ENCODE results near the gene SLC17A2.

SLC17A2 gene

GRCh38 chr6:25971187-25971821 lies 40.8 kb upstream of the SLC17A2 start:
- POLR2A ChIA-PET, result interaction anchor here (0.9 to 1.4 kb wide), 2 partner anchors 20 to 21 kb away, joined by 3 to 5 read pairs; no protein-coding TSS in a partner anchor
- CTCF ChIA-PET, result interaction anchor here (0.8 to 6.7 kb wide), 4 partner anchors 11 to 46 kb away, joined by 3 to 54 read pairs (median 4); a partner anchor contains a TSS
- H3K4me3 ChIP-seq (ENCODE audit: low read depth, low read length), result no peak overlapping the region
- TF ChIP-seq CTCF (IDR thresholded peaks at IDR 0.05; ENCODE audit: insufficient read depth, low read length, missing control alignments), result no peak
- DNase-seq (ENCODE audit: low read depth, low spot score), result peak; percentile 90

DNA sequence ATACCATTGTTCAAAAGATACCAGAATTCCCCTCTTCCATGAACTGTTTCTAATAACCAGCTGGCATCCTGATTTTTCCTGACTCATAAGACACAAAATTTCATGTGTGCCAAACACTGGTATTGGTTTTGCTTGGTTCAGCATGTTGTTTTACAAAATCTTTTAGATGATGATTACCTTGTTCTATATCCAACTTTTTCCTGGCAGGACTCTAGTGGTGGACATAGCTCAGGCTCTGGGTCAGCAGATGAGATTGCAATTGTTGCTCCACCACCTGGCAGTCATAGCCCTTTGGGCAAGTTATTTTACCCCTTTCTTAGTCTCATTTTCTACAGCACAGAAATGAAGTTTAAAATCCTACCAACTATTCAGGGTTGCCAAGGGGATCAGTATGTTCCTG lies 38.3 kb upstream of the SLC17A2 start:
- CTCF ChIA-PET, result interaction anchor here (6.7 kb wide), 1 partner anchor 24 kb away, joined by 54 read pairs; no protein-coding TSS in a partner anchor
- no peak for DNase-seq (ENCODE audit: low read depth, low spot score)
- H3K4me3 ChIP-seq (ENCODE audit: low read depth, low read length), result no peak overlapping the region
- TF ChIP-seq CTCF (IDR thresholded peaks at IDR 0.05; ENCODE audit: insufficient read depth, low read length, missing control alignments), result no peak
- POLR2A ChIA-PET, result no interaction called here

DNA sequence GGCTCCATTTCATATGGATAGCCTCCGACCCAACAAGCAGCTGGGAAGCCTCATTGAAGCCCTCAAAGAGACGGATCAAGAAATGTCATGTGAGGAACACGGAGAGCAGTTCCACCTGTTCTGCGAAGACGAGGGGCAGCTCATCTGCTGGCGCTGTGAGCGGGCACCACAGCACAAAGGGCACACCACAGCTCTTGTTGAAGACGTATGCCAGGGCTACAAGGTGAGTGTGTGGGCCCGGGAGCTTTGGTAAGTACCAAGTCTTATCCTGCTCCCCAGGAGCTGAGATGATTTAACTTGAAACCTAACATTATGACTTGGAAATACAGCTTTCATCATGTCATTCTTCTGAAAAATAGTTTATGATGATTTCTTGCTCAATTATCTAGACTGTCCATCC lies 36.2 kb upstream of the SLC17A2 start:
- H3K4me3 ChIP-seq (ENCODE audit: low read depth, low read length), result no peak overlapping the region
- DNase-seq (ENCODE audit: low read depth, low spot score), result no peak
- POLR2A ChIA-PET, result no interaction called here
- CTCF ChIA-PET, result interaction anchor here (1.3 to 6.7 kb wide), 4 partner anchors 10 to 179 kb away, joined by 3 to 54 read pairs (median 6); no protein-coding TSS in a partner anchor
- TF ChIP-seq CTCF (IDR thresholded peaks at IDR 0.05; ENCODE audit: insufficient read depth, low read length, missing control alignments), result no peak

- ChIA-PET POLR2A (no interaction called here), CTCF (interaction anchor here (2.9 to 6.7 kb wide), 2 partner anchors 28 to 37 kb away, joined by 10 to 54 read pairs; no protein-coding TSS in a partner anchor)
- no peak overlapping the region for H3K4me3 ChIP-seq (ENCODE audit: low read depth, low read length)
- no peak for TF ChIP-seq CTCF (IDR thresholded peaks at IDR 0.05; ENCODE audit: insufficient read depth, low read length, missing control alignments)
- no peak for DNase-seq (ENCODE audit: low read depth, low spot score)
Observed at GRCh38 chr6:25965058-25965457, 34.6 kb upstream of the SLC17A2 start.

GRCh38 chr6:25963426-25964123 lies 33.1 kb upstream of the SLC17A2 start:
- ChIA-PET CTCF (interaction anchor here (1.3 to 2.6 kb wide), 2 partner anchors 29 to 40 kb away, joined by 6 to 14 read pairs; no protein-coding TSS in a partner anchor), POLR2A (interaction anchor here (1.2 kb wide), 1 partner anchor 29 kb away, joined by 5 read pairs; no protein-coding TSS in a partner anchor)
- TF ChIP-seq CTCF (IDR thresholded peaks at IDR 0.05; ENCODE audit: insufficient read depth, low read length, missing control alignments), result no peak
- no peak for DNase-seq (ENCODE audit: low read depth, low spot score)
- H3K4me3 ChIP-seq (ENCODE audit: low read depth, low read length), result peak overlapping the region; percentile 65

All from AG04449 (cell line).